HEK293T (cell line): ENCODE results near the gene LMCD1.

Experiments
- BHLHE40 ChIP-seq: fragments of 450-650 bp; IDR thresholded peaks from 2 replicates; pipeline ENCODE4 v1.6.1; 2016; ENCODE audit warnings: mild to moderate bottlenecking, moderate library complexity, borderline replicate concordance
- FOXK2 ChIP-seq: fragments of 450-650 bp; IDR thresholded peaks from 2 replicates; pipeline ENCODE4 v1.6.1; 2016; ENCODE audit warnings: mild to moderate bottlenecking
- NFRKB ChIP-seq: fragments of 450-650 bp; IDR thresholded peaks from 2 replicates; pipeline ENCODE4 v1.6.1; 2016; ENCODE audit warnings: mild to moderate bottlenecking, moderate library complexity

GRCh38 chr3:8458238-8458661, 43.4 kb upstream of the LMCD1 start:
- TF ChIP-seq NFRKB (no peak), FOXK2 (no peak), BHLHE40 (no peak)
